ENCODE data around the gene ANP32B. TPM values are rescaled to one million over a fixed set of nuclear protein-coding genes. Genes with fewer than 3 reads are reported as not detected.

The ANP32B gene
- total and polyA plus RNA-seq, 2 experiments from 2014 or later, result 15.4 to 64.3 TPM

DNA sequence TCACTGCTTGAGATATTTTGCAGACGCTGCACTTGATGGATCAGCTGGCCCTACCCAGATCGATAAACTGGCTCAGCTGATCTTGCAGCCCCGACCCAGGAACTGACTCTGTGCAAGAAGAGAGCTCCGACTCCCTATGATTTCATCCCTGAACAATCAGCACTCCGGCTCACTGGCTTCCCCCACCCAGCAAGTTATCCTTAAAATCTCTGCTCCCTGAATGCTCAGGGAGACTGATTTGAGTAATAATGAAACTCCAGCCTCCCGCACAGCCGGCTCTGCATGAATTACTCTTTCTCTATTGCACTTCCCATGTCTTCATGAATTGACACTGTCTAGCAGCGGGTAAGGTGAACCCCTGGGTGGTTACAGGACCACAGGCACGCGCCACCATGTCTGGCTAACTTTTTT lies 56.5 kb downstream of the ANP32B start:
- Histone ChIP-seq H3K4me1 (ENCODE audit: insufficient read depth) (no peaks in the 10 kb centered on the region), H3K79me2 (no peaks in the 10 kb centered on the region), H4K20me1 (ENCODE audit: insufficient read depth, poor library complexity, severe bottlenecking) (no peaks in the 10 kb centered on the region), H3K27ac (no peak overlapping the region), H2AFZ (no peak overlapping the region), H3K9me2 (replicated peaks; ENCODE audit: insufficient read depth) (no peaks in the 10 kb centered on the region), H3K4me3 (no peak overlapping the region), H3K27me3 (no peaks in the 10 kb centered on the region), H3K4me2 (no peak overlapping the region), H3K36me3 (replicated peaks; ENCODE audit: insufficient read depth, low read depth) (no peaks in the 10 kb centered on the region), H3K9me3 (ENCODE audit: low read depth) (no peaks in the 10 kb centered on the region)
- DNase-seq (ENCODE audit: low spot score), result no peak
- 89% methylated on average over 10 of the region's 10 CpGs for WGBS (ENCODE audit: low lambda C conversion rate, missing lambda C conversion rate)
- no peak for TF ChIP-seq EZH2 (IDR thresholded peaks at IDR 0.05; ENCODE audit: borderline replicate concordance)
- TF ChIP-seq EZH2phosphoT487 (IDR thresholded peaks at IDR 0.05; ENCODE audit: low read depth, severe bottlenecking, unreplicated experiment), result no peak
- TF ChIP-seq, protein P1, sequence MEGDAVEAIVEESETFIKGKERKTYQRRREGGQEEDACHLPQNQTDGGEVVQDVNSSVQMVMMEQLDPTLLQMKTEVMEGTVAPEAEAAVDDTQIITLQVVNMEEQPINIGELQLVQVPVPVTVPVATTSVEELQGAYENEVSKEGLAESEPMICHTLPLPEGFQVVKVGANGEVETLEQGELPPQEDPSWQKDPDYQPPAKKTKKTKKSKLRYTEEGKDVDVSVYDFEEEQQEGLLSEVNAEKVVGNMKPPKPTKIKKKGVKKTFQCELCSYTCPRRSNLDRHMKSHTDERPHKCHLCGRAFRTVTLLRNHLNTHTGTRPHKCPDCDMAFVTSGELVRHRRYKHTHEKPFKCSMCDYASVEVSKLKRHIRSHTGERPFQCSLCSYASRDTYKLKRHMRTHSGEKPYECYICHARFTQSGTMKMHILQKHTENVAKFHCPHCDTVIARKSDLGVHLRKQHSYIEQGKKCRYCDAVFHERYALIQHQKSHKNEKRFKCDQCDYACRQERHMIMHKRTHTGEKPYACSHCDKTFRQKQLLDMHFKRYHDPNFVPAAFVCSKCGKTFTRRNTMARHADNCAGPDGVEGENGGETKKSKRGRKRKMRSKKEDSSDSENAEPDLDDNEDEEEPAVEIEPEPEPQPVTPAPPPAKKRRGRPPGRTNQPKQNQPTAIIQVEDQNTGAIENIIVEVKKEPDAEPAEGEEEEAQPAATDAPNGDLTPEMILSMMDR (IDR thresholded peaks at IDR 0.05; ENCODE audit: poor library complexity), result no peak

DNA sequence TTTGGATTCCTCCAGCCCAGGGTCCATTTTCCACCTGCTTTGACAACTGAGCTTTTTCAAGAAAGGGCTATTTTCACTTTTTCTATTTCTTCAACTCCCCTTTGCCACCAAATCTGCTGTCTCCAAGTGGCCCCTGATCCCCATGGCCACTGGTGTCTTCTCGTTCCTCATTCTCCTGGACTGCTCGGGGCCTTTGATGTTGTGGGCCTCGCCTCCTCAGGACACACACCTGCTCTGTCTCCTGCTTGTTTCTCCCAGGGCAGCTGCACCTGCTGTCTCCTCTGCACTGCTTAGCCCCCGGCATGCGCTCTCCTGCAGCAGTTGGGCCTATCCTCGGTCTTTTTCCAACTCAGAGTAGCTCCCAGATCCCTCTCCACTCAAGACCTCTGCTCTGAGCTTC lies 57.1 kb downstream of the ANP32B start:
- no peaks in the 10 kb centered on the region for H3K79me2 ChIP-seq
- H3K27me3 ChIP-seq, result no peaks in the 10 kb centered on the region
- WGBS (ENCODE audit: low lambda C conversion rate, missing lambda C conversion rate), result 87% methylated on average over 6 of the region's 6 CpGs
- TF ChIP-seq, protein P1 (IDR thresholded peaks at IDR 0.05; ENCODE audit: poor library complexity), result no peak
- TF ChIP-seq EZH2phosphoT487 (IDR thresholded peaks at IDR 0.05; ENCODE audit: low read depth, severe bottlenecking, unreplicated experiment) (no peak), EZH2 (IDR thresholded peaks at IDR 0.05; ENCODE audit: borderline replicate concordance) (no peak)
- no peak overlapping the region for H3K27ac ChIP-seq
- DNase-seq (ENCODE audit: low spot score), result no peak
- H3K4me3 ChIP-seq, result no peak overlapping the region
- H3K4me1 ChIP-seq (ENCODE audit: insufficient read depth), result no peaks in the 10 kb centered on the region
- no peaks in the 10 kb centered on the region for H3K9me3 ChIP-seq (ENCODE audit: low read depth)
- no peaks in the 10 kb centered on the region for H3K36me3 ChIP-seq (replicated peaks; ENCODE audit: insufficient read depth, low read depth)
- H3K9me2 ChIP-seq (replicated peaks; ENCODE audit: insufficient read depth), result no peaks in the 10 kb centered on the region
- no peak overlapping the region for H2AFZ ChIP-seq
- H4K20me1 ChIP-seq (ENCODE audit: insufficient read depth, poor library complexity, severe bottlenecking), result no peaks in the 10 kb centered on the region
- H3K4me2 ChIP-seq, result no peak overlapping the region

DNA sequence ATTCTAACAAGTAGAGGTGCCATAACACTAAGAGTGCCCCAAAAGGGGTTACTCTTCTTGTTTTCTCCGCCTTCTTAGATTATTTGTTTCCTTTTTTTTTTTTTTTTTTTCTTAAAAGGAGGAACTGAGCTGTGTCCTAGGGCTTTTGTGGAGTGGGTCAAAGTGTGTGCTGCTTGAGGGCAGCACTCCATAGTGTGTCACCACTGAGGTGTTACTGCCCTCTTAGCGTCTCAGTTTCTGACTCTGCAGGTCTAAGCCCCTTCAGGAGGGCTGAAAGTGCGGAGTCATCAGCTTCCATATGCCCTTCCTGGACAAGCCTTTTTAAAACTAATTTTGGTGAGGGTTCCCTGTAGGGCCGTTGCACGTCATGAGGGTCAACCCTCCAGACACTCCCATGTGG lies 60.8 kb downstream of the ANP32B start:
- no peak overlapping the region for H3K27ac ChIP-seq
- H3K27me3 ChIP-seq, result no peaks in the 10 kb centered on the region
- no peaks in the 10 kb centered on the region for H3K79me2 ChIP-seq
- H2AFZ ChIP-seq, result no peak overlapping the region
- TF ChIP-seq, protein P1 (IDR thresholded peaks at IDR 0.05; ENCODE audit: poor library complexity), result no peak
- TF ChIP-seq EZH2phosphoT487 (IDR thresholded peaks at IDR 0.05; ENCODE audit: low read depth, severe bottlenecking, unreplicated experiment), result no peak
- TF ChIP-seq EZH2 (IDR thresholded peaks at IDR 0.05; ENCODE audit: borderline replicate concordance), result no peak
- H3K4me3 ChIP-seq, result no peak overlapping the region
- no peaks in the 10 kb centered on the region for H4K20me1 ChIP-seq (ENCODE audit: insufficient read depth, poor library complexity, severe bottlenecking)
- no peak for DNase-seq (ENCODE audit: low spot score)
- 93% methylated on average over 5 of the region's 5 CpGs for WGBS (ENCODE audit: low lambda C conversion rate, missing lambda C conversion rate)
- no peak overlapping the region for H3K4me2 ChIP-seq
- H3K36me3 ChIP-seq (replicated peaks; ENCODE audit: insufficient read depth, low read depth), result no peaks in the 10 kb centered on the region
- H3K9me2 ChIP-seq (replicated peaks; ENCODE audit: insufficient read depth), result no peaks in the 10 kb centered on the region
- H3K9me3 ChIP-seq (ENCODE audit: low read depth), result no peaks in the 10 kb centered on the region
- H3K4me1 ChIP-seq (ENCODE audit: insufficient read depth), result no peaks in the 10 kb centered on the region

All from hepatocyte (in vitro differentiated cells).